Superior temporal gyrus (tissue), 1 donor: ENCODE measurements around the gene GPR176.

ENCODE experiments used
- DNase-seq: peaks from one replicate; pipeline ENCODE4 v3.0.0-alpha.2; 2016; ENCODE audit errors: extremely low spot score

Gene GPR176

DNA sequence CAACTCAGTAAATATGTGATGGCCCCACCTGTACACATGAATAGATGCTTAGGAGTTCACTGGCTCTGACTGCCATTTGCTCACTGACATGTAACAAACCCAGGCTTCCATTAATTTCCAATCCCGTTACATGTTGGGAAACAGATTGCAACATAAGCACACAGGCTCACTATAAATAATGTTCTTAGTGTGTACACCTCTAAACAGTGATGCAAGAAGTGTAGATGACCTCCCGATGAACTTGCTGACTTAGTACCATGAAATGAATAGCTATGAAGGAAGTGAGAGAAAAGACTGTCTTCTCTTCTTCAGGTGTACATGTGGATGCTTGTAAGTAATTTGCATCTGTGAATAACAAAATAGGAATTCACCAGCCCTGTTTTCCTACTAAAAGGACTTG lies 116.0 kb downstream of the GPR176 start:
- no peak for DNase-seq

DNA sequence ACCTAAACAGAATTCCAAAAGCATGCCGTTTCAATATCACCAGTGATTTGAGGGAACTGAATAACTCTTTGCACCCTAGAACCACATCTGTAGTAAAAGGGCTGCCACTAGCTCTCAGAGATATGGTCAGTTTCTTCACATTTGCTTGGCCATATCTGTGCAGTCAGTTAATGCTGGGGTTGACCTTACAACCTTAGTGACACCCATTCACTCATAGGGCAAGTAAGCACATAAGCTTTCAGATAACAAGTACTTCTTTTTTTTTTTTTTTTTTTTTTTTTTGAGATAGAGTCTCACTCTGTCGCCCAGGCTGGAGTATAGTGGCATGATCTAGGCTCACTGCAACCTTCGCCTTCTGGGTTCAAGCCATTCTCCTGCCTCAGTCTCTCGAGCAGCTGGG lies 117.0 kb downstream of the GPR176 start:
- DNase-seq: no peak

DNA sequence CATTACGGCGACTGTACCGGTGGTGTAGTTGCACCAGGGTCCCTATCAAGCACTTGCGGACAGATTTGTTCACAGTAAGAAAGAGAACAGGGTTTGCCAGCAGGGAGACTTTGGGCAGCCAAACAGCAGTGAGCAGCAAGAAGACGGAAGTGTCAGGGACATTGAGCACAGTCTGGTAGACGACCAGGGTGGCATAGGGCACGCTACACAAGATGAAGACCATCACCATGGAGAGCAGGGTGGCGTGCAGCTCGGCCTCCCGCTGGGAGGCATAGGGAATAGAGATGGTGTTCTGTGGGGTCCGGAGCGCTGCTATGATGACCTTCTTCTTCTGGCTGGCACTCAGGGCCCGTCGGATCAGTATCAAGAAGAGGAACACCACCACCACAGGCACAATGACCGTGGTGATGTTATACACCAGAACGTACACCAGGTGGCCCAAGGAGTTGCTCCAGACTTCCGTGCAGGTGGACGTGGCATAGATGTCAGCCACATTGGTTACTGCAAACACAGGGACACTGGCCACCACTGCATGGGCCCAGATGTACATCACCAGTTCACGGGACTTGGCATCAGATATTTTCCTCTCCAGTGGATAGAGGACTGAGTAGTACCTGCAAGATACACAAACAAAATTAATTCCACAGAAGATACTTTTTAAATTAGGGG lies 118.3 kb downstream of the GPR176 start:
- DNase-seq: no peak

DNA sequence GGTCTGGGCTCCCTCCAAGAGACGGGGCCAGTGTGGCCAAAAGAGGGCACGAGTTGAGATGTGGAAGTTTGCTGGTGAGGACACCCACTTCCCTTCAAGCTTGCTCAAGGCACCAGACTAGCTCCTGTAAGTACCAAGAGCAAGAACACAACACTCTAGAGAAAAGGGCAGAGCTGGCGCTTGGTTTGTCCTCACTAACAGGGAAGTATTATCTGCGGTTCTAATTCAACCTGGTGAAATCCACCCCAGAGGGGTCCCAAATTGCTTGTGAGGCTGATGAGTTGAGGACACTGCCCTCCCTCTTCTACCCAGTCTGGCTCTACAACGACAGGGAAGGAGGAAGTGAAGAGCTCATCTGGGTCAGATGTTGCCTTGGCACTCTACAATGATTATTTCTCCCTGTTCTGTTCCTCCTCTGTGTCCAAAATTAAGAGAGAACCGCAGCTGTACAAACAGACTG lies 120.5 kb downstream of the GPR176 start:
- no peak for DNase-seq

DNA sequence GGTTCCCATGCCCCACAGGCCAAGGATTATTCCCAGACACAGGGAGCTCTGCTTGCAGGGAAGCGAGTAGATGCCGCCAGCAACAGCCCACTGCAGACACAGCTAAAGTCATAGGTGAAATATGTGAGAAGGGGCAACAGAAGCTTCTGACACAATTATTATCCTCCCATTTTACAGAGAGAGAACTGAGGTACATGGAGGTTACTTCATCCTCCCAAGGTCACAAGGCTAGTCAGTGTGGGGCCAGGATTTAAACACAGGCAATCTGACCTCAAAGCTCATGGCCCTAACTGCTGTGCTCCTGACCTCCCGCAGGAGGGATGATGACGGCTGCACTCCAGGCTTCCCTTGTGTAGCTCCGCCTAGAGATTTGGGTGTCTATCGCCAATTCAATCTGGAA lies 121.7 kb downstream of the GPR176 start:
- DNase-seq: no peak

DNA sequence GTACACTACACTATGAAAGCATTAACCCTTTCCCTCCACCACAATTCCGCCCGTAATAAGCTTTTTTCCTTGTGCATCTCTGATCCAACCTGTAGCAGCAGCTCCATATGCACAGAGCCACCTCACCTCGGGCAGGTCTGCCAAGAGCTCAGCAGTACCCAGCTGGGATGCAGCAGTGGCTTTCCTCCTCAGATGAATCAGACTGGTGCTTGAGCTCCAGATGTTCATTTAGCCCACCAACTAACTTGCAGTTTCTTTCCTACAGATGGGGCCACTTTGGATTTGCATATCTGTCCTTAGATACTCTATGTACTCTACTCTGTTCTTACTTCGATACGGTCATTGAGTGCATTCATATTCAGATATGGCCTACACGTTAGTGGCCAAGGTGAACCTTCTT lies 122.7 kb downstream of the GPR176 start:
- DNase-seq: no peak

DNA sequence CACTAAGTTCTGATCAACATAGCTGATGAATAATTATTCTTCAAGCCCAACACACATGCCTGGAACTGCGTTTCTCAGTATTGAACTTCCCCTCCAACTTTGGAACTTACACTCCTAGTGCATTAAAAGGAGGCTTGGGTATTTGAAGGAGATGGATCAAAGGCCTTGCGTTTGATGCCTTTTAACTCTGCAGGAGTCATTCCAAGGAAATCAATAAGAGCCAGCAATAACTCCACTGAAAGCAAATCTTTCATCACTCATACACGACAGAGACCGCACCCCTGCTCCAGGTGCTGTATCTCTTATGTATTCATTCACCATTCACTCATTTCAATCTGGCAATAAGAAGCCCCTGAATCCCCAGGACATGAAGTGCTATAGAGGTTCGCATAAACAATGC lies 123.5 kb downstream of the GPR176 start:
- no peak for DNase-seq

DNA sequence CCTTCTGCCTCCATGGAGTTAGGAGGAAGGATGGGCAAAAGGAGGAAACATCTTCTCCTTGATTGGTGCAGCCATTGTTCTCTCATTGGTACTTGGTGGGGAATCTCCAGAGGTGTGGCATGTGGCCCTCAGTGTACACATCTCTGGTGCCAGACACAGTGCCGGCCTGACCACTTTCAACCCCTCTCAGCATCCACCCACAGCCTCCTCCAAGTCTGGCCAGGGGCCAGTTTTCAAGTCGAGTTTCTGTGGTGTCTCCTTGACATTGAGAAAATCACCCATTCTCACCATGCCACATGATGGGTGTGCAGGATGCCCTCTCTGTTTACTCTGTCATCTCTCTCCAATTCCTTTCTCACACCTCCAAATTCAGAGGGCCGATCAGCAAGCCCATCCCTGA lies 124.6 kb downstream of the GPR176 start:
- no peak for DNase-seq

DNA sequence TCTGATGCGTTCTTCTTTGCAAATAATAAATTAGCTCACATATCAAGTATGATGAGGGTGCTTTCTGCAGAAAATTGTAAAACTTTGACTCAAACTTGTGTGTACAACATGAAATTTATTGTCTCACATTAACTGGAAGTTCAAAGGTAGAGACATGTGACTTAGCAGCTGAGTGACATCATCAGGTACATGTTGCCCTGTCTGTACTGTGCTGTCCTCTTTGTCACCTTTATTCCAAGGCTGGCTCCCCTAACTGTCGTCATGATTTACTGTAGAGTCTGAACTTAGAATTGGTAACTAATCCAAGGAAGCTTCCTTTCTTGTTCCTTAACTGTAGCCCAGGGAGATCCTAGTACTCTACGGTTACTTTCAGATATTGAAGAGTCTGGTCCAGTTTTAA lies 125.1 kb downstream of the GPR176 start:
- no peak for DNase-seq

DNA sequence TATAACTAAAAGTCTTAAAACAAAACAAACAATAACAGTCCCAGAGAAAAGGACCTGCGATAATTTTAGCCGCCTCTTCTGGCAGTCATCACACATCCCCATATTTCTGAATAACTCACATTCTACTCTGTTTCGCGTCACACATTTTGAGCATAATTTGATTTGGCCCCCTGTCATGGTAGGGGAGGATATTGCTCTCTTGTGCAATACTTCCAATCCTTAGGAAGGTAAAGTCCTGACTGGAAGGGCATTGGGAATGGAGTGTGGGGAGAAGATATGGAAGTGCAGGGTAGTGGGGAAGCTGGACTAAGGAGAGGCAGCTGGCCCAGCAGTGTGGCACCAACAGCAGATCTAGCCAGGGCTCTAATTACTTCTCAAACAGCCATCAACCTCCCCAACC lies 126.1 kb downstream of the GPR176 start:
- DNase-seq: no peak

DNA sequence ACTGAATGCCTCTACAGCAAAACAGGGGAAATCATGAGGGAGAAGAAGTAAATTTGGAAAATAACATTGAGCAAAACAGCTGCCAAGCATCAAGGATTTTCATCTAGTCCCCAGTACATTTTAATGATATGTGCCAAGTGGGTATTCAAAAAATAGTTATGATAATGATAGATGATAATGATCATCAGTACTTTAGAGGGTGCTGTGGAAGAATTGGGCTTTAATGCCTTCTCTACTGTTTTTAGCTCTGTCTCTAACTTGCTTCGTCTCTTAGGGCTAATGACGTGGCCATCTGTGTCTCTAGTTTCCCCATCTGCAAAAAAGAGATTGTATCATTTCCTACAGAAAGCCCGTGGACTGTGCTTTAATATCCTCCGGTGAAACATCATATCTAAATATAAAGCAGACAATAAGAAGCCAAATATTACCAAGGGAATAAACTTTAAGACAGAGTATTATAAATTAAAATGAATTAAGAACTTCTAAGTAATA lies 127.2 kb downstream of the GPR176 start:
- DNase-seq: no peak

DNA sequence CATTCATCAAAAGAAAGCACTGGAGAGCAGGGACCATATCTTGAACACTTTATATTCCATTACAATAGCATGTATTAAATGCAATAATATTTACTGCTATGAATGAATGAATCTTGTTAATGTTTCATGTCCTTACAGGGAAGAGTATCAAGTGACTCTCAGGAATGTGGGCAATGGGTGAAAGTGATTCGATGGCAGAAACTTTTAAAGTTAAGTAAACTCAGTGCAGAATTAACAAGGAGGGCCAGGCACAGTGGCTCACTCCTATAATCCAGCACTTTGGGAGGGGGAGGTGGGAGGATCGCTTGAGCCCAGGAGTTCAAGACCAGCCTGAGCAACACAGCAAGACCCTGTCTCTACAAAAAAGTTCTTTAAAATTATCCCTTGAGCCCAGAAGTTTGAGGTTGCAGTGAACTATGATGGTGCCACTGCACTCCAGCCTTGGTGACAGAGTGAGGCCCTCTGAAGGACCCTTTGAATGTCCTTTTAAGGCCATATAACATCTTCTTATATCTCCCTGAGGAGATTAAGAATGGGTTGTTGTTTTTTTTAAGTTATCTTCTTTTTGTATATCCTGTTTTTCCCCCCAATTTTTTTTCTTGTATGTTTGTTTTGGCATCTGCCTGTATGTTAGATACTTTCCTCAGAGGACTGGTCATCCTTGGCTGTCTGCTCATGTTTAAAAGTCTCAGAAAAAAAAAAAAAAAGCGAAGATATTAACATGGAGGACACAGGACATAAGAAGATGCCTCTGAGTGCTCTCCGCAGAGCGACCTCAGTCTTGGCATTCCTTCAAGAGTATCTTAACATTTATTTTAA lies 127.8 kb downstream of the GPR176 start:
- no peak for DNase-seq

DNA sequence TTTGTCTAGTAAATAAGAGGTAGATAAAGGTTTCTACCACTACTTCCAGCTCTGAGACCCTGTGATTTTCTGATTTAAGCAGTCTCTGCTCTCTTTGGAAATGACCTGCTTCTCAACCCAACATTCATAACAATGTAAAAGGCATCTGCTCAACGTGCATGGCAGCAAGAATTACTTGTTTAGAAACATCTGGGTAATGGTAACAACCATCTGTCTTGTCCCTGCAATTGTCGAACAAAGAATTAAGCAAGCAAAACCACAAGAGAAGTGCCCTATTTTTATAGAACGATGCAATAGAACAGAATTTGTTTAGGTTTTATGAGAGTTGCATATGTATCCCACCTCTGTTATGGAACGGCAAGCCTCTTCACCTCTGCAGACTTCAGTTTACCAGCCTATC lies 130.3 kb downstream of the GPR176 start:
- DNase-seq: no peak

DNA sequence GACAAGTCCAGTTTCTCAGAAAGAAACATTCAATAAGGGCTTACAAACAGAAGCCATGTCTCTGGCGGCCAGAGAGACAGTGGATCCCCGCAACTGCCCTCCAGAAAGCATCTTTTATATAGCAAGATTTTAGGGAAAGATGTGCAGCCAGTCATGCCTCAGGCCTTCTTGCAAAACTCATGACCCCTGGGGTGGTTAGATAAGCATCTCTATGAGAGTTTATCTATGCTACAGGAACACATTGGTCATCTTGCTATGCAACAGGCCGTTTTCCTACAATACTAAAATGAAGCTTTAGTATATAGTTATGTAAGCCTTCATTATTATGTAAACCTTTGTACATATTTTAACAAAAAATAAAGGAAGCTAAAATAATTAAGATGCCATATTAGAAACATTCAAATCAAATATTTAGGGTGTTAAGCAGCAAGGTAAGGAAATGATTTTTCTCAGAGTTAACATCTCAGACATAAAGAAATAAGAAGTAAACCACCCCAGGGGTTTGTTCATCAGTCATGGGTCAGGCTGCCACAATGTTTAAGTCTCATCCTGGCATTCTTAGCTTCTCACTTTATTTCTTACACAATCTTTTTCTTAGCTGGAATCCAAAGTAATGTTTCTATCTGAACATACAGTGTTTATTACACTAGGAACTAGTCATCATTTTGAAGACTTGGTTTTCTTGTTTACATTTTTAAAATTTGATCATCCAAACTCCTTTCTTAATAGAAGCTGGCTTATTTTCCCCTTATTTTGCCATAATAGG lies 131.1 kb downstream of the GPR176 start:
- DNase-seq: no peak

DNA sequence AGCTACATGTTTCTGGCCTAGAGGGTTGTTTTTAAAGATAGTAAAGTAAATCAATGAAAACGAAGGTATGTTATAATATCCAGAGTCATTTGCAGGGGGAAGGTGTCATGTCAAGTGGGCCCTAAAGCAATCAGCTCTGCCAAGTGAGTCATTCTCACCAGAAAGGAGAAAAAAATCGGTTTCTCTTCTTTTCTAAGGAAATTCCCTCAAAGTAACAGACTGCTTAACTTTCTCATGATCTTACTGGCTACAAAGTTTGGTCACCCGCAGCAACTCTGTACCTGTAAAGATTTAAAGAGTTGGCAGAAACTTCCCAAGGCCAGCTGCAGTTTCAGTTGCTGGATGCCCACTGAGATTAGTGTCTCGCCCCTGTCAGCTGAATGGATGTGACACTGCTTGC lies 132.0 kb downstream of the GPR176 start:
- no peak for DNase-seq

DNA sequence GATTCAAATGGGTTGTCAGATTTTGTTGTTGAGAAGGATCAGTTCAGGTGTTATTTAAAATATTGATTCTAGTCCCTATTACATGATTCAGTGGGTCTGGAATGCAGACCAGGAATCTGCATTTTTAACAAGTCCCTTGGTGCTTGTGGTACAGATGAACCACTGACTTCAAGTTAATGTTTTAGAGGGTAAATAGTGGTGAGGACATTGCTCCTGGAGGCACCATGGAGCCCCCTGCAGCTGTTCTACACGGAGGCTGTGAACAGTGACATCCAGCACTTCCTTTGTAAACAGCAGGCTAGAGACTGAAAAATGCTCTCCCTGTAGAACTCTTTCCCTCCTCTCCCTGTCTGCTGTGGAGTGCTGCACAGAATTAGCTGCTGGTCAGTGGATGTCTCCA lies 132.6 kb downstream of the GPR176 start:
- no peak for DNase-seq

DNA sequence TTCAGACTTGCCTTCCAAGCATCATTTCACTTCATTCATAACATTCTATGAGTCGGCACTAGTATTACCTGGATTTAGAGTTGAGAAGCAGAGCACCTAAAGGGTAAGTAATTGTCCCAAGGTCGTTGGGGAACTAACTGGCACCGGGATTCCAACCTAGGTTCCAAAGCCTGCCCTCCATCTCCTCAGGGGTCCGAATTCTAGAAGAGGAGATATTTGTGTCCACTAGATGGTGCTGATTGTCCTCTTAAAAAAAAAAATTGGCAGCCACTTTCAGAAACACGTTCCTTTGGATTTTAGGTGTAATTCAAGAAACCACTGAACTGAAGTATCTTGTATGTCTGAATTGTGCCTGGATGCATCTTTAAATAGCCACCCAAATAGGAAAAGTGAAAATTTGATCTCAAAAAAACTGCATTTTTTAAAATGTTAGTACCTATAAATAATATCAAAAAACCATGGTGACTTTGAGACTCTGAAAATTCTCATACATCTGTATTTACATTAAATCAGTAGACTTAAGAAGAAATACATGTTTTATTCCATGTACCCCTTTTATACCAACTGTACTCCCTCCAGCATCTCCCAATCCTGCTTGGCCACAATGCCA lies 133.5 kb downstream of the GPR176 start:
- peak; percentile 87 for DNase-seq

DNA sequence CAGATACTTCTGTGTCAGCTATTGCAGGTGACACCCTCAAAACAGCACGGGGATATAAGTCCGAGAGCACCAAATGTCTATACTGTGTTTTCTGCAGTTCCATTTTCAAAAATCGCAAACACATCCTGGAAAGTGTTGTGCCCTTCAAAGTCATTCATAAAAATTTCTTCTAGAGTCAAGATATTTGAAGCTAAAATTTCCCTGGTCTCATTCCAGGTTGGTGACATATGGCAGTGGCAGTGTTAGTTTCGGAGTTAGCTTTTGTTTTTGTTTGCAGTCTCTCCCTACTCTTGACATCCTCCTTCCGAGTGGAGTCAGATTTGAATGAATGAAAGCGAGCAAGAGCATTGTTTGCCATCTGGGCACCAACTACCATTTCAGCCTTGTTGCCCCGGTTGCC lies 134.2 kb downstream of the GPR176 start:
- DNase-seq: peak; percentile 34

DNA sequence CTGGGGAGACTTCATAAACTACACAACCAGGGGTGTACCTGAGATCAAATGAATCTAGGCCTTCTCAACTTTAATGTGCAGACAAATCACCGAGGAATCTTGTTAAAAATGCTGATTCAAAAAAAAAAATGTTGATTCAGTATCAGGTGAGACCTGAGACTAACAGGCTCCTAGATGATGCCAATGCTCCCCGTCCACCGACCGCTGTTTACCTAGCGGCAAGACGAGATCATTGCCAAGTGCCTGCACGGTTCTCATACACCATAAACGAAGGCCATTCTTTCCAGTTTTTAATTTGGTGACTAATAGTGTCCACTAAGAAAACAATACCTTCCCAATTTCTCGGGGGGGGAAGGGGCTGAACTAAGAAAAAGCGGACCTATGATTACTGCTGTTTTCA lies 134.9 kb downstream of the GPR176 start:
- DNase-seq: no peak

DNA sequence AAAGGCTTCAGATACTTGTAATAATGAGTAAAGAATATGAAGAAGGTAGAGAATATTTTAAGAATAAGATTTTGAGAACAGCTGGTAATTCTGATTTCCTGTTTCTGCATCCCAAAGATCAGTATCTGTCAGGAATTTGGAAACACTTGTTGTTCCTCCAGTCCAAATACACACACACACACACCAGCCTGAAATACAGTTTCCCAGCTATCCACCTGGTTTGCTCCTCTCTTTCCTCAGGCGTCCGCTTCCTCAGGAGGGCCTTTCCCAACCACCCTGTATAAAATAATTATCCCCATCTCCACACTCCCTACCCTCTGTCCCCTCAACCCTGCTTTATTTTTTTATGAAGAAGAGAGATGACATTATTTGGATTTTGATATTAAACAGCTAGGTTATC lies 135.4 kb downstream of the GPR176 start:
- no peak for DNase-seq

DNA sequence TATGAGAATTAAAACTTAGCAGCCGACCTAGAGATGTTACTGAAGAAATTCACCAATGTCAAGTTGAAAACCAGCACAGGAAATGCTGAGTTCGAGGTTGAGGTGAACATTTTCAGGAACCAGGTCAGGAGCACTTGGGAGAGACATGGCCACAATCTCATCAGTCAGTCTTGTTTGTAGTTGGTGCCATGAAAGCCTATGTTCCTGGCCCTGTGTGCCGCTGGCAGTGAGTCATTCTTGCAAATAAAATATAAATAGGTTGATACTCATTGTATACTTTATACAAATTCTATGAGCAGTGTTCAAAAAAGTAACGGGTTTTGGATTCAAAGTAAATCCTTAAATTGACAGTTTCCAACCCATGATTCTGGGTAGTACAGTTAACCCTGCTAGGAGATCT lies 135.9 kb downstream of the GPR176 start:
- no peak for DNase-seq

DNA sequence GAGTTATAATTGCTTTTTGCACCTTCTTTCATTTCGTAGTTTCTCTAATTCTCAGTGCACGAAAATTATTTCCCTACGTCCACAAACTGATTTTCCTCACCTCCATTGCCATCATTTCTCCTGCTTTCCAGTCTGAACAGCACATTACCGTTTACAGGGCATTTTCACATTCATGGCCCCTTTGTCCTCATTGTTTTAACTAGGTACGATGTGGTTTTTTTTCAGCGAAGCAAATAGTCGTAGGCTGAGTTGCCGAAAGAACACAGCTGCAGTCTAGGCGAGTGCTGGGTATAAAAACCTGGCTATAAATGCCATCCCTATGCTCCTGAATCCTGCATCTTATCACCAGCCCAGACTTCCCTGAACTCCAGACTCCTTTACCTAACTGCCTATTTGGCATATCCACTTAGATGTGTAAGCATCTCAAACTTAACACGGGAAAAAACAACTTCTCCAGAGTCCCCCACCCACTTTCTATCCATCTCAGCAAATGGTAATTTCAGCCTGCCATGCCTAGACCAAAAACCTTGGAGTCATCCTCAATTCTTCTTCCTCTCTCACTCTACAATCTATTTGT lies 136.7 kb downstream of the GPR176 start:
- DNase-seq: no peak
